NCI-H2171 (cell line): ENCODE data around the gene TBC1D10A.

Source experiments
- DNase-seq: peaks from one replicate; lab custom pipeline; 2025; lab: John Stamatoyannopoulos, UW

Gene TBC1D10A

DNA sequence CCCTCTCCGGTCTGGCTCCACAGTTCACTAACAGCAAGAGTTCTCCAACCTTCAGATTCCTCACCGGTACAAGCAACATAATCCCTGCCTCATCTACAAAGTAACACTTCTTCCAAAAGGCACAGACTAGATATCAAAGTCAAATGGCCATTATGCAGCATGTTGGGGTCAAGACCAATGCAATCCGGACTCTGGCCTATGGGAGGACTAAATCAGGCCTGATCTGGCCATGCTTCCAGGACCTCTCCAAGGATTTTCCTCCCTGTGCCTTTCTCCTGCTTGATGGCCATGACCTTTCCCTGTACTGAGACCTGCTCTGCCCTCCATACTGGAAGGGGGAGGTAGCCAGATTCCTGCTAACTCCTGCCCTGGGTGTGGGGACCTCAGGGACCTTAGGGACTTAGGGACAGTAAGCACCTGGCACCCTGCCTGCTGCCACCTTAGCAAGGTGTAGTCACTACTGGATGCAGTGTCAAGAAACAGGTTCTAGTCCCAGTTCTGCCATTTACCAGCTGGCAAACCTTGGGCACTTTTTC is 6.7 kb downstream of the TBC1D10A start:
- DNase-seq = no peak

DNA sequence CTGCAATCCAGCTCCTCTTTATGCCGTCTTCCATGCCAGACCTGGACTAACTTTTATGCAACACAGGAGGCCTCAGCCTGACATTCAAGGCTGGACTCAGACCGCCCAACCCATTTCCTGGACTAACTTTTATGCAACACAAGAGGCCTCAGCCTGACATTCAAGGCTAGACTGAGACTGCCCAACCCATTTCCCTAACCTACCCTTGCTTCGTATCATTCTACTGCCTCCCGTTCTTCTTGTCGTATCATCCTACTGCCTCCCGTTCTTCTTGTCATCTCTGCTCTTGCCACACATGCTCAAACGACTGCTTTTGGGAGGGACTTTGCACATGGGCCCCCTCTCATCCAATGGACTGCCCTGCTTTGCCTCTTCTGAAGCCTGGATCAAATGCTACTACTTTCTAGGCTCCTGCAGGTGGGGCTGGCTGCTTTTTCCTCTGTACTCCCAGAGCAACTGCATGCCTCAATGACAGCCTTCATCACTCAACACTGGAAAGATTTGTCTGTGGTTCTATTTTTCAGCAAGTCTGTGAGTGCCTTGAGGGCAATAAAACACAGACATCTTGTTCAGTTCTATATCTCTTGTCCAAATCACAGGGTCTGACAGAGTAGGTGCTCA is 7.8 kb downstream of the TBC1D10A start:
- DNase-seq = no peak

DNA sequence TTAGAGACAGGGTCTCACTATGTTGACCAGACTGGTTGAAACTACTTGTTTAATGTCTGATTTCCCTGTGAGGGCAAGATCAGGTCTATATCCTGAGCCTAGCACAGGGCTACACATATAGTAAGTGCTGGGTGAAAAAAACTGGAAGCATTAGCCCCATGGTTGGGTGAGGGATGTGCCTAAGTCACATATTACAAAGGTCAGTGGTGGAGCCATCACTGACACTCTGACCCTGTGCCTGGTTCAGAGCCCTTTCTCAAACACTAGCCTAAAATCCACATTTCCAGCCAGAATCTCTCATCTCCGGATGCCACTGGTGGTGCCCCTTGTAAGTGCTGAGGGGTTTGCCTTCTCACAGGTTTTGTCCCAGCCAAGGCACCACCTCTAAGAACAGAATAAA is 9.0 kb downstream of the TBC1D10A start:
- DNase-seq = no peak

DNA sequence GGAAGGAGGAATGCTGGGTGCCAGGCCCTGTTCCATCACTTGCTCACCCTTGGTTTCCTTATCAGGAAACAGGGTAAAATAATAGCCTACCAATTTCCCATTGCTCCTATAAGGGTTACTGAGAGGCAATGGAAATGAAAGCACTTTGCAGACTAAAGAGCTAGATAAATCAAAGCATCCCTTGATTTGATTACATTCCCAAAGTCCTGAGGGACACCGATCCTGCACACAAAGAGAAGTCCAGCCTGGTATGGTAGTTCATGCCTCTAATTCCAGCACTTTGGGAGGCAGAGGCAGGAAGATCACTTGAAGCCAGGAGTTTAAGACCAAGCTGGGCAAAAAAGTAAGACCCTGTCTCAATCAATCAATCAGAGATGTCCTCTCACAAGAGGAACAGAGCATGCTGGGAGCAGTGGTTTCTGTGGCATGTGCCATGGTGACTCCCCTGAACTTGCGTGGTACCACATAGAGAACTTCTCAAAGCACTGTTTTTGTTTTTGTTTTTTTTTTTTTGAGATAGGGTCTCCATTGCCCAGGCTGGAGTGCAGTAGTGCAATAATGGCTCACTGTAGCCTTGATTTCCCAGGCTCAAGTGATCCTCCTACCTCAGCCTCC is 10.7 kb downstream of the TBC1D10A start:
- no peak for DNase-seq

DNA sequence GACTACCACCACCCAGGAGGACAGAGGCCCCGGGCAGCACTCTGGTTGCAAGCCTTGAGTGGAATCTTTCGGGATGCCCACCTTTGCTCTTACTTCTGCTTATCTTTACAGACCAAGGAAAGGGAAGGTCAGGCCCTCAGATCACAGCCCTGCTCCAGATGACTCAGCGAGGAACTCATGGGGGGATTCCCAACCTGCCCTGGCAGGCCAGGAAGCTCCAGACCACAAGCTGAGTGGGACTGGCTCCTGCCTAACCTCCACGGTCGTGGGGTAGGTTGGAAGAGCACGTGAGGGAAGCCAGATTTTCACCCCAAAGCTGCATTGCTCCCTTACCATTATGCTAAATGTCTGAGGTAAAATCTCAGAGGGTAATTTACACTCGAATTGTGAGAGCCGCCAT is 11.8 kb downstream of the TBC1D10A start:
- DNase-seq = no peak

DNA sequence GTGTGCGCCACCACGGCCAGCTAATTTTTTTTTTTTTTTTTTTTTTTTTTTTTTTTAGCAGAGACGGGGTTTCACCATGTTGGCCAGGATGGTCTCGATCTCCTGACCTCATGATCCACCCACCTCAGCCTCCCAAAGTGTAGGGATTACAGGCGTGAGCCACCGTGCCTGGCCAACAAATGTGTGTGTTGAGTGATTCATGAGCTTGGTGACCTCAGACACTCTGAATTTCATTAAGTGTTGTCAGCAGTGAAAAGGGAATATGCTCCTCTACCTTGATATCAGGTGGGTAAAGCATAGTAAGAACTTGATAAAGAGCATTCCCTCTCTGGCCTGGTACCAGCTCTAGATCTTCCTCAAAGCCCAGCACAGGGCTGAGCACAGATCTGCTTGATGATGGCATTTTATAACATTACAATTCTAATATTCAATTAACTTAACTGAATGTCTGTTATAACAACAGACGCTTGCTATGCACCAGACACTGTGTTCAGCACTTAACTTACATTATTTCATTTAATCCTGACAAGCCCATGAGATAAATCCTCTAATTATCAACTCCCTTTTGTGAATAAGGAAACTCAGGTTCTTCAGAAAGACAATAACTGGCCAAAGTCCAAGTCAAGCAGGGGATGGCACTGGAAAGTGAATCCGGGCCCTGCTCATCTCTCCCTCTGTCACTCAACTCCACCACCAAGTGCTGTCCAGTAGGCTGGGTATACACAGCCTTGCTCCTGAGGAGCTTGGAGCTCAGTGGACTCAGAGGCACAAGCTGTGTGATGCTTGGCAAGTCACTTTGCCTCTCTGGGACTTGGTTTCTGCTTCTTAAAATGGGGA is 13.0 kb downstream of the TBC1D10A start:
- no peak for DNase-seq

DNA sequence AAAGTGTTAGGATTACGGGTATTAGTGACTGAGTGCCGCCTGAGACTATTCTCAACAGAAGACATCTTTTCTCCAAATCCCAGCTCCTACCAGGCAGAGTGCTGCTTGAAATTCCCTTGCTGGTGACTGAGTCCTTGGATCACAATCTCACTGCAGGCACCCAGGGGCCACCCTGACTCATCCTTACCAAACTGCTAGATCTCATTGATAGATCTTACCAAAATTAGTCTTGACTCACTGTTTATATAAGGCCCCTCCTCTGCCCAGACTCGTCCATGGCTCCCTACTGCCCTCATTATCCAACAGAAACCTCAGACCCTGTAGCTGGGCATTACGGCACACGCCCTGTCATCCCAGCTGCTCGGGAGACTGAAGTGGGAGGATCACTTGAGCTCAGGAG is 14.7 kb downstream of the TBC1D10A start:
- no peak for DNase-seq

DNA sequence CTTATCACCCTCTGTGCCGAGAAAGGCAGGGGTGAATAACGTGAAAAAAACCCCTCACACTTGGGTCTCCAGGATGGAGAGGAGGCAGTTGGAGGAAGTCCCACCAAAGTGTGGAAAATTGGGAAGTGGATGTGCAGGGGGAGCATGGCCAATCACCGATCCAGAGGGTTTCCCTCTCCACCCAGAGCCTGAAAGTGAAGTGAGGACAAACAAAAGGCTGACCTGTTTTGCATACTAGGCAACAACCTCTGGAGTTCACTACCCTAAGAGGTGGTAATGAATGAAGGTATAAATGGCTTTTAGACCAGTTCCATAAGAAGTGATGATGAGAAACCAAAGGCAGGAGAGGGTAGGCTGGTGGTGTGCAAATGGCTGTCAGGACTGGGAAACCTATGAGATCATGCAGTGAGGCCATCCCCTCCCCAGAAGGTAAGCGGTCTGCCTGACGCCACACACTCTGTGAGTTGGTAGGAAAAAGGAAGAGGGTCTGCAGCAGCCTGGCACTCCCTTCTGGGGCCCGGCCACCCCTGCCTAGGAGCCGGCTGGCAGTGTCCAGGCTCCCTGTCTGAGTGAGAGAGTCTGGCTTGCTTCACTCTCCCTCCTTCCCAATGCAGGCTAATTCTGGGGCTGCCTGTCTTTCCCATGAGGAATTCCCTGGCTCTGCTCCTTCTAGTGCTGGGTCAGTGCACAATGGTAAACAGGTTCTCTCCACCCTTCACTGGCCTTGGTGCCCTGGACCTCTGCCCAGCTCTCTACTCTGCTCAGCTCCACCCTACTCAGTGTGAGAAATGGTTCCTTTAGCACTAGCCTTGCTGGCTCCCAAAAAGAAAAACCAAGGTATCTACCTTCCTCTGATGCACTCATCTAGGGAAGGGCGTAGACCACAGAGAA is 15.6 kb downstream of the TBC1D10A start:
- no peak for DNase-seq

DNA sequence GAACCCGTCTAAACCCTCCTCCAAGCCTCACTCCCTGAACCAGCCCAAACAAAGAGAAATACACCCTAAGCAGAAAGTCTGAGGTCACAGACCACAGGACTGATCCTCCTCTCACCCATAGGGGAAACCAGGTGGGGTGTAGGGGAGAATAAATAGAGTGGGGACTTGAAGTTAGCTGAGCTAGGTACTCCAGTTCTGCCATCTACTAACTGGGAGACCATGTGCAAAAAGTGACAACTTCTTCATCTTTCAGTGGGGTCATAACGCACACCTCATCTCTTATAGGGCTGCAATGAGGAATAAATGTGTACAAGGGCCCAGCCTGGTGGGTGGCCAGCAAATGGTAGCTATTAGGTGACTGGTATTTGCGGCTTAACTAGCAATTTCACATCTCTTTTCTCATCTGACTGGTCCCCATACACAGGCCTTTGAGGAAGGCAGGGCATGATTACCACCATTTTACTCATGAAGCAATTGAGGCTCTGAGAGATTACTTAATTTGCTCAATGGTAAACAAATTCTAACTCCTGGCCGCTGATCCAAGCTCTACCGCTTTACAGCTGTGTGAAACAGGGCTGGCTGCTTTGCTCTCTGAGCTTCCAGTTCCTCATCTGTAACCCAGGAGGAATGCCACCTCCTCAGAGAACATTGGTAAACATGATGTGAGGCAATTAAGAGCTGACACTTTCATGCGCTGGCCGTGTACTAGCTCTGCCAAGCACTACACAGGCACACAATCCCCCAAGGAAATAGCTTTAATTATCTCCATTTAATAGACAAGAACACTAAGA is 16.6 kb downstream of the TBC1D10A start:
- no peak for DNase-seq

DNA sequence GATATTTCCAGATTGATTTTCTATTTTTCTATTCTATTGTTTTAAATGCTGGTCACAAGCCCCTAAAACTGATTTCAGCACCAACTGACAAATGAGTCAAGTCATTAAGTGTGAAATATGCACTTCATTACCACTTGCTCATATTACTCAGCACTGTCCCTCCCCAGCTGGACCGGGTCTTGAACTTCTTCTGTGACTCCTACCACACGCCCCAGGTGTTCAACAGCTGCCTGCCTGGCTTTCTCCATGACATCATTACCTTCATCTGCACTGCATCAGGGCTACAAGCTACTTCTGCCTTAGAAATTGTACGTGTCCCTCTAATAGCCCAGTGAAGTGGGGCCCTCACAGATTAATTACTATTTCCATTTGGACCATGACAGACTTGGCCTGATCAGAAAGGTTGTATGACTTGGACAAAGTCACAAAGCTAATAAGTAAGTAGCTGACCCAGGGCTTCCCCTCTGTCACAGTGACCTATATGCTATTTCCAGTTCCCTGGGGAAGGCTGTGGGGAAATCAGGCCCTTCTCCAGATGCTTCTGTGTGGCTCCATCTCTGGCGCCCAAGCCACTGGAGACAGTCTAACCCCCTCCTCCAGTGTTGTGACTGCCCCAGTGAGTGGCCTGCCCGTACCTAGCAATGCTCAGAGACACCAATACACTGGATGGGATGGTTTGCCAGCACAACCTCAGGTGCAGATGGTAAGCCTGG is 18.1 kb downstream of the TBC1D10A start:
- DNase-seq = no peak

DNA sequence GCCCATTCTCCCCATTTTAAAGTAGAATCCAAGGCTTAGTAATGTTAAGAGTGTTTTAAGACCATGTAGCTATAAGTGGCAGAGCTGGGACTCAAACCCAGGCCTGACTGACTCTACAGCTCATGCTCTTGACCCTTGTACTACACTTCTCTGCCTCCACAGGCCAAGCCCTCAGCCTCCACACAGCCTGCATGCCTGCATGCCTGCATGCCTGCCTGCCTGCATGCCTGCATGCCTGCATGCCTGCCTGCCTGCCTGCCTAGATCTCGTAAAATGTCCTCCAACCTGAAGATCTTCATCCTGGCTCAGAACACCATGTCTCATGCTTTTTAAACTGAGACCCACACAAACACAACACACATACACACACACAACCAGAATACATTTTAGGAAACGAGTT is 18.6 kb downstream of the TBC1D10A start:
- DNase-seq = no peak

DNA sequence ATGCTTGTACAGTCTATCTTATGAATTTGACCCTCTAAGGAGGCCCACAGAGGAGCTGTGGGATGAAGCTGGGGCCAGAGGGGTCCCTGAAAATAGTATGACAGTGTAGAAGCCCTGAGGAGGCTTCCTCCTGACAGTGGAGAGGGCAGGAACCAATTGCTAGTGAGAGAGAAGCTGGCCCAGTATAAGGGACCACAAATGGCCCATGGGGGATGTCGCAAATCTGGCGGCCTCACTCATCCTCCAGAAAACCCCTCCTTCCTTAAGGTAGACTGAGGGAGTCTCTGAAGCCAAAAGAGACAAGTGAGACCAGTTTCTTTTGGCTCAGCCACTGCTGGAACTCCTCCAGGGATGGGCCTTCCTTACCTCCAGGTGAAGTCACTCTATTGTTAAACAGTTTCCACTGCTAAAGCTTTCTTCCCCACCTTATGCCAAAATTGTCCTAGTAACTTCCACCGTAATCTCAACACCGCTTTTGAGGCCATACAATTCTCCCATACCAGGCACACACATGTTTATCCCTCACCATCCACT is 19.6 kb downstream of the TBC1D10A start:
- no peak for DNase-seq

DNA sequence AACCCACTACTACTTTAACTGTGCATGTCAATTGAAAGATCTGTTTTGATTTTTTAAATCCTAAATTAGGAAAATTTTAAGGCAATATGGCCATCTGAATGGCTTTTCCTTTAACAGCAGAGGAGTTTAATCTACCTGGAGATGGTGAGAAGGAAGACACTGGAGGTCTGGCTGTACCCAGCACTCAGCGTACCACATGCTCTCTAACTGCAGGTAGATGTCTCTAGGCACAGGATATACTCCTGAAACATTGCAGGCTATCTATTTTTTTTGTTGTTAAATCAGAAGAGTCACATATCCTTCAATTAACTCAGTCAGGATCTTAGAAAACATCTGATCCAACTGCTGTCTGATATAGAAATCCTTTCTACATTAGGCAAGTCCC is 20.1 kb downstream of the TBC1D10A start:
- no peak for DNase-seq

DNA sequence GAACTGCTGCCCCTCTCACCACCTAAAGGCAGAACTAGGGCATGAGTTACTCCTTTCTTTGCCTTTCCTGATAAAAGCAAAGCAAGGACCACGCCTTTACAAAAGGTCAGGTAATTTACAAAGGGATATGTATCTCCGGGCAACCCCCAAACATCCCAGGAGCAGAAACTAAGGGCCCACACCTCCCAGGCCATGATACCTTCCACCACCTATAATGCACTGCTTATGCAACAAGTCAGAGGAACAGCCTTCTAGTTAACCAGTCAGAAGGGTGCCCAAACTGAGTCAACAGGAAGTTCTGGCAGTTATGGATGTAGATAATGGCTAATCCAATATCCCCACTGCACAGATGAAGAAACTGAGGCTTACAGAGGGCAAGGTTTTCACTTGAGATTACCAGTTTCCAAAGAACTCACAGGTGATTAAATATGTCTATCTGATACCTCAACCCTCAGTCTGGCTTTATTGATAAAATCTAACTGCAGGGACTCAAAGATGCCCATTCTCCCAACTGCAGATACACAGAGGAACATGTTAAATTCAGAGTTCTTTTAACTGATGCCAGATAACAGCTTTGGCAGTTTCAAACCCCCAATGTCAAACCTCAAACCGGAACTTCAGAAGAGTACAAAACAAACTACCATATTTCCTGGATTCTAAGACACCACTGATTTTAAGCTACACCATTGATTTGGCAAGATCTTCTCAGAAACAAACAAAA is 20.7 kb downstream of the TBC1D10A start:
- no peak for DNase-seq

DNA sequence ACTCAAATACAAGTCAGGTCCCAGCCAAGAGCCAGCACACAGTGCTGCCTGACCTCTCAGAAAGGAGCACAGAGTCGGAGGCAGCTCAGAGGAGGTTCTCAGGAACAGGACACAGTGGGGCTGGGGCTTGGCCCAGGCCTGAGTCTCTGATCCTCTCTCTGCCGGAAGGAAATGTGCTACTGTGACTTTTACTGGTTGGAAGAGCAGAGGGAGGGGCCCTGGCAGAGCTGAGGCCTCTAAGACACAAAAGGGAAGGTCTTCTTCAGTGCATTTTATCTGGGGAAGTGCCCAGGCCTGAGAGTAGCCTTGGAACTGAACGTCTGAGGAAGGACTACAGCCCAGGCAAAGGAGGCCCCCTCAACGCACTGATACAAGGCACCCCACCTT is 21.2 kb downstream of the TBC1D10A start:
- no peak for DNase-seq

DNA sequence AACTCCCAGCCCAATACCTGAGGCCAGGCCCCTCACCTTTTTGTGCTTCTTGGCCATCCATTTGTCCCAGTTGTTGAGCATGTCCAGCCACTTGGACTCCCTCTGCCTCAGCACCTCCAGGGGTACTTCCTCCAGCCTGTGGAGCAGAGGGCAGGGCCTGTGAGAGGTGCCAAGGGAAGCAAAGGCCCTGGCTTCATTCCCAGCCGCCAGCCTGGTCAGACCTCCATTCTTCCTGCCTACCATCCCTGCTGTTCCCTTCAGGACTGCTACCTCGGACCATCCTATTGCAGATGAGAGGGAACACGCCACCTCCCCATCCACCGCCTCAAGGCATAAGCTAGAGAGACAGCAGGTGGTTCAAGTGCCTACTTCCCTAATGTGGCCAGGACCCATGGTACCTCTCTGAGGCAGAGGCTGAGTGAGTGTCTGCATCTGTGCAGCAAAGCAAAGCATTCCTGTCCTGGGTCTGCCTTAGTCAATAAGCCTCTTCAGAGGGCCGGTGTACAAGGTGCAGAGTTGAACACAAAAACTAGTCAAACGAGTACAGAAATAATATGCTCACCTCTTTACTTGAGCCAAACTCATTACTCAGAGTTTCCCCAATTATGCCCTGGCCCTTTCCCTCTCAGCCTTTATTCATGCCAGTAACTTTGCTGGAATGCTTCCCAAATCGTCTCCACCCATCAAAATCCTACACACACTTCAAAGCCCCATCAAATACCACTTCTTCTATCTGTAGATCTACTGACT is 22.1 kb downstream of the TBC1D10A start:
- DNase-seq = no peak

DNA sequence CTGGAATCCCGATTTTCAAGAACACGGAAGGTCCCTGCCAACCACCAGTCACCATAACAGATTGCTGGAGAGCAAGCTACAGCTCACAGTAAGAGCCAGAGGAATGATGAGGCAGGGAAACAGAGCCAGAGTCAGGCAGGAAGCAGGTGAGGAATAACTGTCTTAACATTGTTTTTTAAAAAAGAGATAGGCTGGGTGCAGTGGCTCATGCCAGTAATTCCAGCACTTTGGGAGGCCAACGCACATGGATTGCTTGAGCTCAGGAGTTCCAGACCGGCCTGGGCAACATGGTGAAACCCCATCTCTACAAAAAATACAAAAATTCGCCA is 24.0 kb downstream of the TBC1D10A start:
- DNase-seq = no peak

DNA sequence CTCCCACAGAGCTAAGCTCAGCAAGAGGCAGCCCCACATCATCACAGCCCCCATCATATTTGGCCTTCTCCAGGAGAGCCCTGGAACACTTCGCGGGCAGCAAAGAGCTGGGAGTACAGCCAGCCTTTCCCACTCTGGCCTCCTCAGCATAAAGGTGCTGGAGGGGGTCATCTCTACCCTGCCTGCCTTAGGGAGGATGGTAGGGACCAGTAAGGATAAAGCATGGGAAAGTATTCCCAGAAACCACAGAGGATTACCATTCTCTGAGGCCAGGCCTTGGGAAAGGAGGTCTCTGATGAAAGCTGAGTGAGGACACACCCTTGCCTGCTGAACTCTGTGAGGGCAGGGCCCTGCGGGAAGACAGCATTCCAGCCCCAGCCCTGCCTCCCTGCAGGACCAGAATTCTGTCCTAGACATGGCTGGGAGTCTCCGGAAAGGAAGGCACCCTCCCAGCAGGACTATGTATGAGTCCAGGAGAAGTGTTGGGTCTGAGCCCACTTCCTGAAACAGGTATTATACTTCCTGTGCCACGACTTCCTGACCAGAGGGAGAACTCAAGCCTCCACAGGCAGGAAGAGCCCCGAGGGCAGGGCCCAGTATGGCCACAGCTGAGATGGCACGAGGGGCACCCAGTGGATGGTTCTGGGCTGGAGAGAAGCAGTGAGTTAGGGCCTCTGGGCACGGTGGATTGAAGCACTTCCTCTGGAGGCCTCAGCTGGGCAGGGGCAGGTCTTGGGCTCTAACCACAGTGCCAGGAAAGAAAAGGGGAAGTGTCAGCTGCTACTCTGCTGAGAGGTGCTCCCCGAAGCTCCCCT is 24.5 kb downstream of the TBC1D10A start:
- DNase-seq = no peak
